ENCODE results near the gene CCNA1.

CCNA1 gene

GRCh38 chr13:36453516-36453915, 21.2 kb downstream of the CCNA1 start:
- in situ Hi-C loops (cut with MboI; ENCODE audit: low sequenced_read_pairs), result no loop called here

- in situ Hi-C loops (cut with MboI; ENCODE audit: low sequenced_read_pairs), result no loop called here
Observed at GRCh38 chr13:36454121-36454520, 21.8 kb downstream of the CCNA1 start.

- in situ Hi-C loops (cut with MboI; ENCODE audit: low sequenced_read_pairs), result no loop called here
Observed at GRCh38 chr13:36454987-36455386, 22.7 kb downstream of the CCNA1 start.

- in situ Hi-C loops (cut with MboI; ENCODE audit: low sequenced_read_pairs), result no loop called here
Observed at GRCh38 chr13:36456577-36456976, 24.3 kb downstream of the CCNA1 start.

GRCh38 chr13:36461506-36461905, 29.2 kb downstream of the CCNA1 start:
- in situ Hi-C loops (cut with MboI; ENCODE audit: low sequenced_read_pairs), result no loop called here

- in situ Hi-C loops (cut with MboI; ENCODE audit: low sequenced_read_pairs), result no loop called here
Observed at GRCh38 chr13:36475468-36475867, 43.2 kb downstream of the CCNA1 start.

- in situ Hi-C loops (cut with MboI; ENCODE audit: low sequenced_read_pairs), result no loop called here
Observed at GRCh38 chr13:36476661-36477060, 44.4 kb downstream of the CCNA1 start.

- in situ Hi-C loops (cut with MboI; ENCODE audit: low sequenced_read_pairs), result no loop called here
Observed at GRCh38 chr13:36480726-36481427, 48.6 kb downstream of the CCNA1 start.

- in situ Hi-C loops (cut with MboI; ENCODE audit: low sequenced_read_pairs), result no loop called here
Observed at GRCh38 chr13:36490055-36490454, 57.8 kb downstream of the CCNA1 start.
